HK-2 (cell line): ENCODE measurements around the gene AK5.

ENCODE experiments used
- DNase-seq: peaks from one replicate; pipeline ENCODE4 v3.0.0-alpha.2; 2018; ENCODE audit not compliant: unreplicated experiment

Gene AK5

GRCh38 chr1:77541162-77541545, 259.3 kb downstream of the AK5 start:
- DNase-seq: no peak

GRCh38 chr1:77542813-77543420, 261.1 kb downstream of the AK5 start:
- no peak for DNase-seq

GRCh38 chr1:77543822-77544448, 262.1 kb downstream of the AK5 start:
- DNase-seq: no peak

- no peak for DNase-seq
Measured at GRCh38 chr1:77544845-77545244, 263.0 kb downstream of the AK5 start.

GRCh38 chr1:77545970-77546369, 264.2 kb downstream of the AK5 start:
- no peak for DNase-seq

- DNase-seq: no peak
Measured at GRCh38 chr1:77546890-77547289, 265.1 kb downstream of the AK5 start.

- no peak for DNase-seq
Measured at GRCh38 chr1:77548285-77548684, 266.5 kb downstream of the AK5 start.

GRCh38 chr1:77550135-77550534, 268.3 kb downstream of the AK5 start:
- no peak for DNase-seq

GRCh38 chr1:77552626-77553025, 270.8 kb downstream of the AK5 start:
- no peak for DNase-seq

GRCh38 chr1:77553568-77554291, 271.9 kb downstream of the AK5 start:
- DNase-seq: no peak

- no peak for DNase-seq
Measured at GRCh38 chr1:77556045-77556444, 274.2 kb downstream of the AK5 start.

GRCh38 chr1:77557053-77557452, 275.2 kb downstream of the AK5 start:
- no peak for DNase-seq

- DNase-seq: no peak
Measured at GRCh38 chr1:77558591-77559164, 276.9 kb downstream of the AK5 start.

GRCh38 chr1:77560741-77561140, 278.9 kb downstream of the AK5 start:
- no peak for DNase-seq

GRCh38 chr1:77562596-77563150, 280.9 kb downstream of the AK5 start:
- DNase-seq: no peak

- DNase-seq: no peak
Measured at GRCh38 chr1:77565321-77565720, 283.5 kb downstream of the AK5 start.

GRCh38 chr1:77571642-77572041, 289.8 kb downstream of the AK5 start:
- no peak for DNase-seq

GRCh38 chr1:77579547-77579946, 297.7 kb downstream of the AK5 start:
- DNase-seq: no peak

- DNase-seq: no peak
Measured at GRCh38 chr1:77582905-77583304, 301.1 kb downstream of the AK5 start.

GRCh38 chr1:77583483-77583882, 301.7 kb downstream of the AK5 start:
- DNase-seq: no peak

- no peak for DNase-seq
Measured at GRCh38 chr1:77584884-77585283, 303.1 kb downstream of the AK5 start.

- DNase-seq: no peak
Measured at GRCh38 chr1:77585610-77586314, 303.9 kb downstream of the AK5 start.
